RWPE1 (cell line): ENCODE results near the gene TELO2.

Source experiments
- CTCF ChIA-PET: fragments of 350-600 bp; sonication (Branson Sonifier 250); formaldehyde crosslinking; extraction: SDS; loops from one replicate; lab custom pipeline; 2021; lab: Yijun Ruan, JAX
- POLR2A ChIA-PET: fragments of 400-600 bp; formaldehyde crosslinking; extraction: SDS; loops from one replicate; lab custom pipeline; 2020; ENCODE audit warnings: antibody characterized with exemption; ENCODE audit not compliant: low non-redundant PET; lab: Yijun Ruan, JAX
- DNase-seq: peaks from one replicate; pipeline ENCODE4 v3.0.0; 2012; ENCODE audit warnings: low spot score
- H3K27ac ChIP-seq: fragments of 450-650 bp; 2 replicates; pipeline ENCODE4 v1.5.1; 2017
- TF ChIP-seq, protein P1 (sequence below): fragments of 450-650 bp; conservative IDR thresholded peaks from 2 replicates; pipeline ENCODE4 v1.5.1; 2017; ENCODE audit warnings: low read depth, mild to moderate bottlenecking

Gene TELO2

DNA sequence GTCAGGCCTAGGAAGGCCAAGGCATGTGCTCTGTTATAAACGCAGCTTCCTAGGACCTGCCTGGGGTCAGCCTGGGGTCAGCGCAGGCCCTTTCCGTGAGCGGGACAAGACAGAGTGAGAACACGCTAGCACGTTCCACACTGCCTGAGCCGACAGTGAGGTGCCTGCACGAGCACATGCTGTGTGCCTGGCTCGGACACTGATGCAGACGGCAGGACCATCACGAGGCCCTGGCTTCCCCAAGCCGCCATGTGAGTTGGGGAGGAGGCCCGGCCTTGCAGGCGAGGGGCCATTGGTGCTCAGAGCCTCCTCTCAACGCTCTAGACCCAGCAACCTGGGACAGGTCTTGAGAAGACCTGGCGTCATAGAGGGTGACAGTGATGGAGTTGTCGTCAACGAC is 49.4 kb downstream of the TELO2 start:
- POLR2A ChIA-PET: no interaction called here
- peak overlapping the region; percentile 86 for H3K27ac ChIP-seq

DNA sequence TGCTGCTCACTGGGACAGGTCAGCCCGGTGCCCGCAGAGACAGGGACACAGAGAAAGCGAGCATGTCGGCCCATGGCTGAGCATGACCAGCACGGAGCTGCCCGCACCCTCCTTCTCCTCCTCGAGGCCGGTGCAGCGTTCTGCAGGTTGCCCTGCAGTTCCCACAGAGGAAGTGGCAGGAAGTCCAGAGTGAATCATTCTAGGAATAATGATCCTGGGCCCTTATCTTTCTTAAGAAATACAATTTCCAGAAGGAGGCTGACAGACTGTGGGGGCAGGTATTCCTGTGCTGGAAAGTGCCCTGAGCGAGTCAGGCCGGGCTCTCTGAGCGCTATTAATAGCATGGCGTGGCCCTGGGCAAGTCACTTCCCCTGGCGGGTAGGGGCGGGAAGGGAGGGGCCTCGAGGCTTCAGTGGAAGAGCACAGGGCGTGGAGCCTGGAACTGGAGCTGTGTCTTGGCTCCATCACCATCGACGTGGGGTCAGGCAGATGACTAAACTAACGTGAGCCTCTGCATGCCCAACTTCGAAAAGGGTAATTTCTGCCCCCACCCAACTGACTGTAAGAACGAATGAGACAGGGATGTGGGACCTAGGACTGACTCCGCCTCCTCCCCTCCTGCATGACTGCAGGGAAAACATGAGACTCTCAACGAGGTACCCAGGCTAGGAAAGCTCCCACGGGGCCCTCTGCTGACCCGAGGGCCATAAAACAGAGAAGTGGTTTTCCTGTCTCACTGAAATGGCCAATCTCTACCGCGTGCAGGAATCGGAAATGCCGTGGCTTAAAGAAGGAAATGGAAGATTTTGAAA is 50.1 kb downstream of the TELO2 start:
- peak; percentile 82 for DNase-seq
- peak overlapping the region; percentile 86 for H3K27ac ChIP-seq
- TF ChIP-seq, protein P1, sequence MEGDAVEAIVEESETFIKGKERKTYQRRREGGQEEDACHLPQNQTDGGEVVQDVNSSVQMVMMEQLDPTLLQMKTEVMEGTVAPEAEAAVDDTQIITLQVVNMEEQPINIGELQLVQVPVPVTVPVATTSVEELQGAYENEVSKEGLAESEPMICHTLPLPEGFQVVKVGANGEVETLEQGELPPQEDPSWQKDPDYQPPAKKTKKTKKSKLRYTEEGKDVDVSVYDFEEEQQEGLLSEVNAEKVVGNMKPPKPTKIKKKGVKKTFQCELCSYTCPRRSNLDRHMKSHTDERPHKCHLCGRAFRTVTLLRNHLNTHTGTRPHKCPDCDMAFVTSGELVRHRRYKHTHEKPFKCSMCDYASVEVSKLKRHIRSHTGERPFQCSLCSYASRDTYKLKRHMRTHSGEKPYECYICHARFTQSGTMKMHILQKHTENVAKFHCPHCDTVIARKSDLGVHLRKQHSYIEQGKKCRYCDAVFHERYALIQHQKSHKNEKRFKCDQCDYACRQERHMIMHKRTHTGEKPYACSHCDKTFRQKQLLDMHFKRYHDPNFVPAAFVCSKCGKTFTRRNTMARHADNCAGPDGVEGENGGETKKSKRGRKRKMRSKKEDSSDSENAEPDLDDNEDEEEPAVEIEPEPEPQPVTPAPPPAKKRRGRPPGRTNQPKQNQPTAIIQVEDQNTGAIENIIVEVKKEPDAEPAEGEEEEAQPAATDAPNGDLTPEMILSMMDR: no peak
- ChIA-PET CTCF (interaction anchor here (0.6 to 0.7 kb wide), 2 partner anchors 11 to 36 kb away, joined by 3 to 7 read pairs; no protein-coding TSS in a partner anchor), POLR2A (interaction anchor here (1.3 kb wide), 1 partner anchor 25 kb away, joined by 3 read pairs; no protein-coding TSS in a partner anchor)

More for the DNA sequence above, 49.4 kb downstream of the TELO2 start:
- CTCF ChIA-PET: interaction anchor here (0.6 to 0.7 kb wide), 3 partner anchors 26 to 866 kb away, joined by 3 to 7 read pairs (median 3); no protein-coding TSS in a partner anchor
- no peak for DNase-seq
- TF ChIP-seq, protein P1: no peak

DNA sequence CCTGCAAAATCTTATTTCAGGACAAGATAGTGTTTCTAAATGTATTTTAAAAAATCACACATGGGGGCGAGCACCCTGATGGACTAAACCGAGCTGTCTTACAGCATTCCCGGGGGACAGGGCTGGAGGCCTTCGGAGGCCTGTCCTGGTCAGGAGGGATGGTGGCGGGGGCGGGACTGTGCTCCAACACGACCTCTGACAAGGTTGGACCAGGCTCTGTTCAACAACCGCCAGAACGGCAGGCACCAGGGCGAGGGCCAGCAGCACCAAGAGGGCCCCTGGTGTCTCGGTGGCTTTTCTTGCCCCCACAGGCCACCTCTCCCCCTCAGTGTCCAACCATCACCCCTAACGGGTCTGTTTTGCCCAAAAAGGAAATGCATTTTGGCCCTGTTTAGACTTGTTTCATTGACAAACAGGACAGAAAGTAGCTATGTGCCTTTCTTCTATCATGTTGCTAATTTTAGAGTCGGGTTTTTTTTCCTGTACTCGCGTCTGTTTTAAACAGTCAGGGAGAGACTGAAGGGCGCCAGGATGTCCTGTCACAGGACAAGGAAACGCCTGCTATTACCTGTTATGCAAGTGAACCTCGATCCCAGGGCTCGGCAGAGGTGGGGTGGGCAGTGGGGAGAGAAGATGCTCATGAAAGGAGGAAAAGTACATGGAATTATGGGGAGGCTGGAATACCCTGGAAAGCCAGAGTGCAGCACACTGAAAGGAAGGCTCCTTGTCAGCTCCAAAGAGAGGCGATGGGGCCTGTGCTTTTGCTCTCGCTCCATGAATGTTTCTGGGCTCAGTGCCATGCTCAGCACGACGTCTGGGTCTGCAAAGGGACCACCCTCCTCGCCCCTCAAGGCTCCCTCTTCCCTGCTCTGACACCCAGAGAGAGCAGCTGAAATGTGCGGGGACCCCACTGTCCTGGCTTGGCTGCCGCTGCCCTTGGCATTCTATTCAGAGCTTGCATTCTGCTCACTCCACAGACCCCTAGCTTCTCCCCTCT is 52.2 kb downstream of the TELO2 start:
- no peak for DNase-seq
- POLR2A ChIA-PET: no interaction called here
- TF ChIP-seq, protein P1: no peak
- H3K27ac ChIP-seq: peak overlapping the region; percentile 86
- CTCF ChIA-PET: interaction anchor here (0.6 kb wide), 1 partner anchor 270 kb away, joined by 4 read pairs; no protein-coding TSS in a partner anchor

DNA sequence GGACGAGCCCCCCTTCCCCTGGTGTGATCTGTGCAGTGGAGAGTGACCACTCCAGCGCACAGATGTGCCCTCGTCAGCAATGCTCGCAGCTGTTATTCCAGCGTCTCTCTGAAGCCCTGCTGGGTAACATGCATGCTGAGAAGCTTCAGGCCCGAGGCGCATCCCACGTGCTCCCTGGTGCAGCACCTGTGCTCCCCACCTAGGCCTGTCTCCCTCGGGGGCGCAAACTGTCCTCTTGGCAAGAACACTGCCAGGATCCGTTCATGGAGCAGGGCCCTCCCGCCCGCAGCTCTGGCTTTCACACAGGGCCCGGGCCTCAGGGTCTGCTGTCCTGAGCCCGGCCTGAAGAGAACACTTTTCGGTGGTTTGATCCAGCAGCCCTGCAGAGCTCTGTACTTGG is 53.3 kb downstream of the TELO2 start:
- H3K27ac ChIP-seq: peak overlapping the region; percentile 86; the same call in 1 of the 2 replicates
- ChIA-PET POLR2A (no interaction called here), CTCF (no interaction called here)
- no peak for DNase-seq
- TF ChIP-seq, protein P1: no peak

DNA sequence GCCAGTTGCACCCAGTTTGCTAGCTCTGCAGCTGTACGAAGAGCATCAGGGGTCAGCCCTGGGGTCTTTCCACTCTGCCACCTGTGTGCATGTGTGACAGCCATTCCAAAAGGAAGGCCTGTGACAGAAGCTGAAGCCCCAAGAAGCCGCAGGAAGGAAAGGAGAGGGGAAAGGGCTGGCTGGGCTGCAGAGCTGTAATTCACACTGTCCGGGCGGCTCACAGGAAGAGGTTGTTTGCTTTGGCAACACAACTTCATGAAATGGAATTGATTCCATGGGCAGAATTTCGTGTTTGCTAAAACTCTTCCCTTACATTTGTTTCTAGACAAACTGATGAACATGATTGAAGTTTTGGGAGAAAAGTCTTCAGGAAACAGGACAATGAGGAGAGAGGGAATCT is 55.1 kb downstream of the TELO2 start:
- no peak for DNase-seq
- POLR2A ChIA-PET: no interaction called here
- TF ChIP-seq, protein P1: no peak
- CTCF ChIA-PET: no interaction called here
- H3K27ac ChIP-seq: peak overlapping the region; percentile 28; the same call in 1 of the 2 replicates

DNA sequence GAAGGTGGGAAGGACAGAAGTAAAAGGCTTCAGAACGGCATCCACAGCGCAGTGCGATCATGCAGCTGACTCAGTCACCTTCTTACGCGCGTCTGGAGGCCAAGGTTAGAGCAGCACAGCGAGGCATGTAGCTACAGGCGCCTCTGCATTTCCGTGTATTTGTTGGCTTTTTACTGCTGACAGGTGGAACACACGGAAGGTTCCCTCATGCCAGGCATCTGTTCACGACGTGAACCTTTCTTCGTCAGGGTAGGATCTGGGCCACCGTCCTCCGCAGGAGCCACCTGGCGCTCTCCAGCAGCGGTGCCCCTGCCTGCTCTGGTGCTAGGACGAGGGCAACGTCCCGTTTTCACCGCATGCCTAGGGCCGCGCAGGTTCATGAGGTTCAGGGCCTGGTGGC is 55.6 kb downstream of the TELO2 start:
- CTCF ChIA-PET: no interaction called here
- TF ChIP-seq, protein P1: no peak
- peak overlapping the region; percentile 28 for H3K27ac ChIP-seq
- POLR2A ChIA-PET: no interaction called here
- peak; percentile 45 for DNase-seq
